DOHH2 (cell line): ENCODE data around the gene ZNF76.

Source experiments
- H3F3A ChIP-seq: fragments of 200-600 bp; sonication (generic), shearing (Covaris generic); 2 replicates; pipeline ENCODE4 v1.6.0; 2016; ENCODE audit warnings: antibody characterized with exemption, mild to moderate bottlenecking; ENCODE audit not compliant: control insufficient read depth, insufficient read depth
- H3K27ac ChIP-seq: fragments of 200-600 bp; sonication (generic); 2 replicates; pipeline ENCODE4 v1.5.1; 2014; ENCODE audit warnings: low read depth, mild to moderate bottlenecking, low read length, moderate library complexity
- H3K27me3 ChIP-seq: fragments of 200-600 bp; sonication (generic); 2 replicates; pipeline ENCODE4 v1.6.1; 2014; ENCODE audit warnings: mild to moderate bottlenecking, low read length, mixed read lengths; ENCODE audit not compliant: control insufficient read depth
- H3K36me3 ChIP-seq: fragments of 200-600 bp; sonication (generic); 2 replicates; pipeline ENCODE4 v1.6.1; 2014; ENCODE audit warnings: mild to moderate bottlenecking, low read length, moderate library complexity, mixed read lengths; ENCODE audit not compliant: control insufficient read depth
- H3K4me1 ChIP-seq: fragments of 200-600 bp; sonication (generic); 2 replicates; pipeline ENCODE4 v1.6.1; 2014; ENCODE audit warnings: mild to moderate bottlenecking, low read length, mixed read lengths; ENCODE audit not compliant: control insufficient read depth
- H3K4me2 ChIP-seq: fragments of 200-600 bp; sonication (generic); 2 replicates; pipeline ENCODE4 v1.6.0; 2014; ENCODE audit warnings: mild to moderate bottlenecking, low read length, moderate library complexity
- H3K4me3 ChIP-seq: fragments of 200-600 bp; sonication (generic); 2 replicates; pipeline ENCODE4 v1.5.1; 2014; ENCODE audit warnings: mild to moderate bottlenecking, low read length, mixed read lengths
- H3K79me2 ChIP-seq: fragments of 200-600 bp; sonication (generic); 2 replicates; pipeline ENCODE4 v1.6.1; 2014; ENCODE audit warnings: mild to moderate bottlenecking, low read length, mixed read lengths; ENCODE audit not compliant: control insufficient read depth
- H3K9me2 ChIP-seq: fragments of 200-600 bp; sonication (generic); replicated peaks from 2 replicates; pipeline ENCODE4 v1.6.1; 2014; ENCODE audit warnings: mild to moderate bottlenecking, low read length, mixed read lengths; ENCODE audit not compliant: control insufficient read depth
- H3K9me3 ChIP-seq: fragments of 200-600 bp; sonication (generic); 2 replicates; pipeline ENCODE4 v1.6.1; 2014; ENCODE audit warnings: antibody characterized with exemption, low read length, mixed read lengths; ENCODE audit not compliant: control insufficient read depth, insufficient read depth
- H4K20me1 ChIP-seq: fragments of 200-600 bp; sonication (generic); 2 replicates; pipeline ENCODE4 v1.6.0; 2014; ENCODE audit warnings: low read depth, mild to moderate bottlenecking, antibody characterized with exemption, low read length, moderate library complexity; ENCODE audit not compliant: control insufficient read depth, insufficient read depth
- EZH2phosphoT487 ChIP-seq: fragments of 200-600 bp; sonication (generic); IDR thresholded peaks from 2 replicates; pipeline ENCODE4 v1.6.1; 2017; ENCODE audit warnings: borderline replicate concordance, mild to moderate bottlenecking, antibody characterized with exemption, low read length, moderate library complexity, mixed read lengths
- TF ChIP-seq, protein P1 (sequence below): fragments of 200-600 bp; sonication (generic); IDR thresholded peaks from one replicate; pipeline ENCODE4 v1.5.1; 2014; ENCODE audit warnings: antibody characterized with exemption, mild to moderate bottlenecking, low read depth, low read length; ENCODE audit not compliant: poor library complexity, severe bottlenecking

Gene ZNF76

DNA sequence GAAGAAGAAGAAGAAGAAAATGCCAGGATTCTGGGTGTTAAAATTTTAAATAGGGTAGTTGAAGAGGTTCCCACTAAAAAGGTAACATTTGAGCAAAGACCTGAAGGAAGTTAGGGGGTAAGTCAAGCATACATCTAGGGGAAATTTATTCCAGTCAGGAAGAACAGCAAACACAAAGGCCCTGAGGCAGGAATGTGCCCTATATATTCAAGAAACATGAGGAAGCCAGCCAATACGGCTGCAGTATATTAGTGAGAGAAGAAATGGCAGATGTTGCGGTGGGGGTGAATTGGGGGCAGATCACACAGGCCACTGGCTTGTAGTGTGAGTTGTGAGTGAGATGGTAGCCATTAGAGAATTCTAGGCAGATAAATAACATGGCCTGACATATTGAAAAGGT is 6.0 kb downstream of the ZNF76 start:
- TF ChIP-seq, protein P1, sequence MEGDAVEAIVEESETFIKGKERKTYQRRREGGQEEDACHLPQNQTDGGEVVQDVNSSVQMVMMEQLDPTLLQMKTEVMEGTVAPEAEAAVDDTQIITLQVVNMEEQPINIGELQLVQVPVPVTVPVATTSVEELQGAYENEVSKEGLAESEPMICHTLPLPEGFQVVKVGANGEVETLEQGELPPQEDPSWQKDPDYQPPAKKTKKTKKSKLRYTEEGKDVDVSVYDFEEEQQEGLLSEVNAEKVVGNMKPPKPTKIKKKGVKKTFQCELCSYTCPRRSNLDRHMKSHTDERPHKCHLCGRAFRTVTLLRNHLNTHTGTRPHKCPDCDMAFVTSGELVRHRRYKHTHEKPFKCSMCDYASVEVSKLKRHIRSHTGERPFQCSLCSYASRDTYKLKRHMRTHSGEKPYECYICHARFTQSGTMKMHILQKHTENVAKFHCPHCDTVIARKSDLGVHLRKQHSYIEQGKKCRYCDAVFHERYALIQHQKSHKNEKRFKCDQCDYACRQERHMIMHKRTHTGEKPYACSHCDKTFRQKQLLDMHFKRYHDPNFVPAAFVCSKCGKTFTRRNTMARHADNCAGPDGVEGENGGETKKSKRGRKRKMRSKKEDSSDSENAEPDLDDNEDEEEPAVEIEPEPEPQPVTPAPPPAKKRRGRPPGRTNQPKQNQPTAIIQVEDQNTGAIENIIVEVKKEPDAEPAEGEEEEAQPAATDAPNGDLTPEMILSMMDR = no peak
- TF ChIP-seq EZH2phosphoT487 = no peak
- Histone ChIP-seq H3F3A (peaks cover 5% of the 10 kb centered on the region; the same call in 1 of the 2 replicates), H3K9me3 (no peaks in the 10 kb centered on the region), H3K79me2 (peaks cover 38% of the 10 kb centered on the region), H3K4me2 (no peak overlapping the region), H3K4me3 (no peak overlapping the region), H4K20me1 (no peaks in the 10 kb centered on the region), H3K27me3 (no peaks in the 10 kb centered on the region), H3K36me3 (0 out of 2 replicates have a peak, but pooled peaks cover 4% of the 10 kb centered on the region), H3K4me1 (peaks cover 17% of the 10 kb centered on the region), H3K9me2 (no peaks in the 10 kb centered on the region), H3K27ac (no peak overlapping the region)

DNA sequence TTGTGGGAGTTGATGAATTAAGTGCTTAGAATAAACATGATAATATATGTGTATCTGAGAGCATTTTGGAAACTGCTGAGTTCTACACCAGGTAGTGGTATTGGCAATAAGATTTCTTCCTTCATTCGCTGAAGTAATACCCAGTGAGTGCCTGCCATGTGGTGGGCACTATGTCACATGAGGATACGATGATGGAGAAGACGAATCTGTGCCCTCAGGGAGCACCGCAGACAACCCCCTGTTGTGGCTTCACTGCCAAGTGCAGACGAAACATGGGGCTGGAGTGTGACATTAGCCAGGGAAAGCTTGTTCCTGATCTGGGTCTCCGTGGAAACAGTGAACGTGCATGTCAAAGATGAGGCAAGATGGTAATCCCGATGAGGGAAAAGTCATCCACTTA is 7.9 kb downstream of the ZNF76 start:
- H3K9me2 ChIP-seq = no peaks in the 10 kb centered on the region
- no peaks in the 10 kb centered on the region for H3K27me3 ChIP-seq
- H3F3A ChIP-seq = no peaks in the 10 kb centered on the region
- H4K20me1 ChIP-seq = no peaks in the 10 kb centered on the region
- no peak overlapping the region for H3K4me3 ChIP-seq
- H3K4me2 ChIP-seq = no peak overlapping the region
- H3K4me1 ChIP-seq = peaks cover 12% of the 10 kb centered on the region
- TF ChIP-seq, protein P1 = no peak
- TF ChIP-seq EZH2phosphoT487 = no peak
- no peak overlapping the region for H3K27ac ChIP-seq
- H3K79me2 ChIP-seq = peaks cover 22% of the 10 kb centered on the region
- no peaks in the 10 kb centered on the region for H3K9me3 ChIP-seq
- 0 out of 2 replicates have a peak, but pooled peaks cover 4% of the 10 kb centered on the region for H3K36me3 ChIP-seq

DNA sequence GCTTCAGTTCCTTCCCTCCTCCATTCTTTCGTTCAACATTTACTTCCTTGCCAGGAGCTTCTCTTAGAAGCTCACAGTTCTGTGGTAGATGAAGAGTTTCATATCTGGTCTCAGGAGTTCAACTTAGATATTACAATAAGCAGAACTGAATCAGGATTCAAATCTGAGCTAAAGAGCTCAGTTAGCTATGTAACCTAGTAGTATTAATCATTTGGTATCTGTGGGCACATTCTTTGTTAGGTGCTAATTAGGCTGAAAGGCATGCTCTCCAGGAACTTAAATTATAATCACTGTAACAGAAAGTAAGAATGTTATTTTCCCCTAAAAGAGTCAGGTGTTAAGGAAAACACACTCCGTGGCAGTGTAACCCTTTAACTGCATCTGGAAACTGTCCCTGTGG is 8.4 kb downstream of the ZNF76 start:
- Histone ChIP-seq H3K79me2 (peaks cover 20% of the 10 kb centered on the region), H3K4me2 (no peak overlapping the region), H3F3A (no peaks in the 10 kb centered on the region), H3K9me2 (no peaks in the 10 kb centered on the region), H3K27ac (no peak overlapping the region), H3K4me1 (peaks cover 12% of the 10 kb centered on the region), H3K4me3 (no peak overlapping the region), H3K9me3 (no peaks in the 10 kb centered on the region), H3K36me3 (0 out of 2 replicates have a peak, but pooled peaks cover 4% of the 10 kb centered on the region), H4K20me1 (no peaks in the 10 kb centered on the region), H3K27me3 (no peaks in the 10 kb centered on the region)
- TF ChIP-seq EZH2phosphoT487 = no peak
- TF ChIP-seq, protein P1 = no peak
